ENCODE results near the gene ATP8B4.

DNA sequence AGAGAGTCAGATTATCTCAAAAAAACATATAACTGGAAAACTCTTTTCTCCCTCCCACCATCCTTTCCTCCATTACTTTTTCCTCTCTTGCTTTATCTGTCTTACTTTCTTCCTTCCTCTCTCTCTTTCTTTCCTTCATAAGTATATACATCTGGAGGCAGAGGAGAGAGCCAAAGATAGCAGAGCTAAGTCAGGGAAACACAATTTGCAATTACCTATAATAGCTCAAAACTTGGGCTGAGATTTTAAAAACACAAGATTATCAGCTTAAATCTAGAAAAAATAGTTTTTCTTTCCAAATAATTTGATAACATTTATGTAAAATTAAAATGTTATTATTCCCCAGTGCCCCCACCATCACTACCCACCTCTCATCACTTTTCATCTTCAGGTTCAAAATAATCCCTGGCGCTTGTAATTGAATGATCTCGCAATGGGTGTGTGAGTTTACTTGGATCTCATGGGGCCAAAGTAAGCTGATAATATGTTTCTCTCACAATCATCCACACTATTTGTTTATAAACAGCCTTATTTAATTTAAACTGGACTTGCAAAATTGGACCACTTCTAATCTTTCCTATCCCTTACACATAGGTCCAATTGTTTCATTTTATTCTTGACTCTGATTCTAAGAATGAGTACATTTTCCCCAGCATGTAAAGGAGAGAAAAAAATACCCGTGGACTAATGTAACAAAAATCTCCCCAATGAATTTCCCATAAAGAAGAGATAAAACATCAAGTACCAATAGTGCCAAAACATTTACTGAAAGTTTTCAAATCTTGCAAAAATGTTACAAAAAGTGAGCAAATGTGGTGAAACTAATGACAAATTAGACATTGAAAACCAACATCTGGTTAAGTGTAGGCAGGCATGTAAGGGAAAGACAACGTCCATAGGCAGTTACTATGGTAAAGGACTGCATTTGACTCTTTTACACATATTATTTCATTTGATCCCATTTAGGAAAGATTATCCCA, 261.2 kb downstream of the ATP8B4 start:
- TF ChIP-seq, protein P1, sequence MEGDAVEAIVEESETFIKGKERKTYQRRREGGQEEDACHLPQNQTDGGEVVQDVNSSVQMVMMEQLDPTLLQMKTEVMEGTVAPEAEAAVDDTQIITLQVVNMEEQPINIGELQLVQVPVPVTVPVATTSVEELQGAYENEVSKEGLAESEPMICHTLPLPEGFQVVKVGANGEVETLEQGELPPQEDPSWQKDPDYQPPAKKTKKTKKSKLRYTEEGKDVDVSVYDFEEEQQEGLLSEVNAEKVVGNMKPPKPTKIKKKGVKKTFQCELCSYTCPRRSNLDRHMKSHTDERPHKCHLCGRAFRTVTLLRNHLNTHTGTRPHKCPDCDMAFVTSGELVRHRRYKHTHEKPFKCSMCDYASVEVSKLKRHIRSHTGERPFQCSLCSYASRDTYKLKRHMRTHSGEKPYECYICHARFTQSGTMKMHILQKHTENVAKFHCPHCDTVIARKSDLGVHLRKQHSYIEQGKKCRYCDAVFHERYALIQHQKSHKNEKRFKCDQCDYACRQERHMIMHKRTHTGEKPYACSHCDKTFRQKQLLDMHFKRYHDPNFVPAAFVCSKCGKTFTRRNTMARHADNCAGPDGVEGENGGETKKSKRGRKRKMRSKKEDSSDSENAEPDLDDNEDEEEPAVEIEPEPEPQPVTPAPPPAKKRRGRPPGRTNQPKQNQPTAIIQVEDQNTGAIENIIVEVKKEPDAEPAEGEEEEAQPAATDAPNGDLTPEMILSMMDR (IDR thresholded peaks at IDR 0.05) = no peak
- no peak for TF ChIP-seq POLR2A (IDR thresholded peaks at IDR 0.05)

Data from uterus (tissue), 2 donors.